Upper lobe of right lung (tissue), 1 donor: Measurements from ENCODE around the gene PIK3CB. TPM values are rescaled to one million over a fixed set of nuclear protein-coding genes. Genes with fewer than 3 reads are reported as not detected.

Experiments
- ATAC-seq: fragments of 200-7000 bp; cut with Tn5 transposase; one replicate; pipeline ENCODE4 v1.9.1; 2020; ENCODE audit warnings: mild to moderate bottlenecking, moderate library complexity
- DNase-seq: peaks from one replicate; pipeline ENCODE4 v3.0.0-alpha.2; 2020
- H3K27ac ChIP-seq: fragments of 200-600 bp; one replicate; pipeline ENCODE4 v1.8.0; 2022
- H3K27me3 ChIP-seq: fragments of 200-600 bp; one replicate; pipeline ENCODE4 v1.8.0; 2022; ENCODE audit warnings: mild to moderate bottlenecking
- H3K36me3 ChIP-seq: fragments of 200-600 bp; one replicate; pipeline ENCODE4 v1.8.0; 2022
- H3K4me1 ChIP-seq: fragments of 200-600 bp; one replicate; pipeline ENCODE4 v1.8.0; 2022
- H3K4me3 ChIP-seq: fragments of 200-600 bp; one replicate; pipeline ENCODE4 v1.8.0; 2022; ENCODE audit warnings: mild to moderate bottlenecking
- H3K9me3 ChIP-seq: fragments of 200-600 bp; one replicate; pipeline ENCODE4 v1.8.0; 2022
- intact Hi-C: fragments of 100-400 bp; cut with DNase I; formaldehyde crosslinking; loops from one replicate; pipeline ENCODE4 v1.11.0; 2022
- long read RNA-seq: library from polyadenylated mRNA; unstranded; transcript quantifications from one replicate; pipeline ENCODE4 v2.0.0, GENCODE V29; 2021
- total RNA-seq: library from RNA; stranded (reverse); fragmentation: NEBNext Ultra II Directional; extraction: Animal tissue kit (Norgen Biotek cat#: 25700); gene quantifications from one replicate; pipeline ENCODE4 v1.2.1, GENCODE V29; 2021
- TF ChIP-seq, protein P1 (sequence below): fragments of 200-600 bp; IDR thresholded peaks from one replicate; pipeline ENCODE4 v1.8.0; 2022; ENCODE audit warnings: antibody characterized with exemption
- donor health status: DM: no; HTN: yes; CAD: no; lungs with severe emphysema.

PIK3CB gene
- 37.4 TPM for total RNA-seq
- long read RNA-seq, full-length matches to known transcripts: 2 of 53 reads
- long read RNA-seq, partial matches to known transcripts: 34 of 53 reads
- long read RNA-seq, other reads (novel, unspliced or antisense): 17 of 53 reads

DNA sequence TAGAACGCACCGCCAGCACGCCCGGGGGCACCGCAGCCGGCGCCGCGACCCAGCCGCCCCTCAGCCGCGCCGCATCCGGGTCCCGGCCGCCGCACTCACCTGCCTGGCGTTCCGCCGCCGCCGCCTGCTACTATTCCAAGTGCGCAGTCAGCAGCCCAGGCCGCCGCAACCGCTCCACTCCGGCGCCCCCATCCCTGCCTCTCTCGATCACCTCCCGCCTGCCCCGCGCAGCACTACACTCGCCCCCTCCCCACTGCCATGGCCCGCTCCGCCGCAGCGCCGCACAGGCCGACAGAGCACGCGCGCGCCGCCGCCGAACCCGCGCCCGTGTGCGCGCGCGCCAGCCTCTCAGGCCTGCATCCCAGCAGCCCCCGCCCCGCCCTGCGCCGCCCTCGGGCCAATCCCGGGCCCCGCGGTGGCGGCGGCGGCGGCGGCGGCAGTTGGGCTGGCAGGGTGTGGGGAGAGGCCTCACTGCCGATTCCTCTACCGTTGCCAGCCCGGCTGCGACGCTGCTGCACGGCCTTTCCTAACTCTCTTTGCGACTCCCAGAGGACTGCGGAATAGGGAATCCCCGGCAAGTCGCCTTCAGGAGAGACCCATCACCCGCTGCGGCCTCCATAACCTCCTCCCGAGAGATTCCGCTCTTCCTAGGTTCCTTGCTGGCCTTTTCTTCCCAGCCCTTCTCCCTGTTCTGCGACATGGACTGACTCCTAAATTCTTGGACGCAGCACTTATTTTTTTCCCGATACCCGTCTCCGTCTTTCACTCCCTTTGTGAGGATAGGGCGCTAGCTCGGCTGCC, at the start of gene PIK3CB:
Gene PIK3CB (minus strand): TSS at position 333 of the 801 bp plus-strand sequence. CDS start 75,585 bp downstream, outside the sequence.
- ATAC-seq (peak; percentile 98), DNase-seq (peak; percentile 97)
- Histone ChIP-seq H3K27me3 (no peaks in the 10 kb centered on the region), H3K27ac (peak within 1 kb of the TSS; percentile 92), H3K9me3 (no peaks in the 10 kb centered on the region), H3K4me1 (peaks cover 12% of the 10 kb centered on the region), H3K36me3 (no peaks in the 10 kb centered on the region), H3K4me3 (peak within 1 kb of the TSS; percentile 90)
- TF ChIP-seq, protein P1, sequence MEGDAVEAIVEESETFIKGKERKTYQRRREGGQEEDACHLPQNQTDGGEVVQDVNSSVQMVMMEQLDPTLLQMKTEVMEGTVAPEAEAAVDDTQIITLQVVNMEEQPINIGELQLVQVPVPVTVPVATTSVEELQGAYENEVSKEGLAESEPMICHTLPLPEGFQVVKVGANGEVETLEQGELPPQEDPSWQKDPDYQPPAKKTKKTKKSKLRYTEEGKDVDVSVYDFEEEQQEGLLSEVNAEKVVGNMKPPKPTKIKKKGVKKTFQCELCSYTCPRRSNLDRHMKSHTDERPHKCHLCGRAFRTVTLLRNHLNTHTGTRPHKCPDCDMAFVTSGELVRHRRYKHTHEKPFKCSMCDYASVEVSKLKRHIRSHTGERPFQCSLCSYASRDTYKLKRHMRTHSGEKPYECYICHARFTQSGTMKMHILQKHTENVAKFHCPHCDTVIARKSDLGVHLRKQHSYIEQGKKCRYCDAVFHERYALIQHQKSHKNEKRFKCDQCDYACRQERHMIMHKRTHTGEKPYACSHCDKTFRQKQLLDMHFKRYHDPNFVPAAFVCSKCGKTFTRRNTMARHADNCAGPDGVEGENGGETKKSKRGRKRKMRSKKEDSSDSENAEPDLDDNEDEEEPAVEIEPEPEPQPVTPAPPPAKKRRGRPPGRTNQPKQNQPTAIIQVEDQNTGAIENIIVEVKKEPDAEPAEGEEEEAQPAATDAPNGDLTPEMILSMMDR: no peak
- intact Hi-C loops: no loop called here

DNA sequence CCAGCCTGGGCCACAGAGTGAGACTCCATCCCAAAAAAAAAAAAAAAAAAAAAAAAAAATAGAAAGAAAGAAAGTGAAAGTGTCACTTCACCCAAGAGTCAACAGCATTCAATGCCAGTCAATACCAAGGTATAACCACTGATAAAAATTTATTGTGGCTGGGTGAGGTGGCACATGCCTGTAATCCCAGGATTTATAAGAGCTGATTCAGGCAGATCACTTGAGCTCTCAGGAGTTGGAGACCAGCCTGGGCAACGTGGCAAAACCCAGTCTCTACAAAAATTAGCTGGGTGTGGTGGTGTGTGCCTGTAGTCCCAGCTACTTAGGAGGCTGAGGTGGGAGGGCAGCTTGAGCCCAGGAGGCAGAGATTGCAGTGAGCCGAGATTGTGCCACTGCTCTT, 46.5 kb upstream of the PIK3CB start:
- DNase-seq: no peak
- Histone ChIP-seq H3K9me3 (no peaks in the 10 kb centered on the region), H3K4me1 (no peaks in the 10 kb centered on the region), H3K36me3 (no peaks in the 10 kb centered on the region), H3K27ac (no peak overlapping the region), H3K27me3 (no peaks in the 10 kb centered on the region), H3K4me3 (no peak overlapping the region)
- ATAC-seq: no peak
- TF ChIP-seq, protein P1: no peak
- intact Hi-C loops: no loop called here

DNA sequence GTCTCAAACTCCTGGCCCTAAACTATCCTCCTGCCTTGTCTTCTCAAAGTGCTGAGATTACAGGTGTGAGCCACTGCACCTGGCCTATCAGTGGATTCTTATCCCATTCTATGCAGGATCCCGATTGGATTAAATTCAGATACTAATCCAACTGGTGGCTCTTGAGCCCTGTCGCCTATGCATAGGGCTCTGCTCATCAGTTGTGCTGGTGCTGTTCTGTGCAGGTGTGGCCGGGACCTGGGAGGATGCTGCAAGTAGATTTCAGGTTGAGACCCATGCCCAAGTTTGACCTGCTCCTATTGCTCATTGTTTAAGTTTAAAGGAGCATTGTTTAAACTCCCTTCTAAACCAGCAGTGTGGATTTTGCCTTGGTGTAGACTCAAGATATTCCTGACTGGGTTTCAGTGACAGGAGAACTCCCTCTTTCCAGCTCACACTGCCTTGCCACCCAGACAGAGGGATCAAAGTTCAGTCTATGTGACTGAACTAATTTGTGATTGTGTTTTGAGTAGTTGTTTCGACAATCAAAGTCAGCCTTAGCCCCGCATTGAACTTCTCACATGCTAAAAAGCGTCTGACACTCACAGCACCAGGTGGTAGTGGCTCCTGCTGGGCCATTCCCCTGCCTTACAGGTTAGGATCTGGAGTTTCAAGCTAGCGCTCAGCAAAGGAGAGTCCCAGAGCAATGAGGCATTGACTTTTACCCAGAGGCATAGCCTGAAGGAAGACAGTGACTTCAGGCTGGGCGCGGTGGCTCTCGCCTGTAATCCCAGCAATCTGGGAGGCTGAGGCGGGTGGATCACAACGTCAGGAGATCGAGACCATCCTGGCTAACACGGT, 45.0 kb upstream of the PIK3CB start:
- TF ChIP-seq, protein P1: no peak
- no peak overlapping the region for H3K4me3 ChIP-seq
- H3K27ac ChIP-seq: no peak overlapping the region
- intact Hi-C loops: no loop called here
- DNase-seq (no peak), ATAC-seq (no peak)
- no peaks in the 10 kb centered on the region for H3K36me3 ChIP-seq
- no peaks in the 10 kb centered on the region for H3K9me3 ChIP-seq
- no peaks in the 10 kb centered on the region for H3K27me3 ChIP-seq
- no peaks in the 10 kb centered on the region for H3K4me1 ChIP-seq

DNA sequence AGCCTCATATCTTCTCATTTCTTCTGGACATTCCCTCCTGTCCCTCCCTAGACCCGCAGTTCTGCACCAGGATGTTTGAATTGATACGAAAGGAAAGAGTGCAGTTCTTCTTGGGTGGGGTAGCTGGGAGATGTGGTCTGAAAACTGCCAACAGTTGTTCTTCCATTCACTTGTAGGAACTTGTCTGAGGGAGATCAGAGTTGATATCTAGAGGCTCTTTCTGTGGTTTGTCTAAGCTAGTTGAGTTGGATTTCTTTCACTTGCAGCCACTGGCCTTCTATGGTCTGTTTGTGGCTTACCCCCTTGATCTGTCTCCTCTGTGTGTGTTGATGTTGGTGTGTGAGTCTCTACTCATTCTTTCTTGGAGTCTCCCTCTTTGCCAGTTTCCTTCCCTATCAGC, 42.5 kb upstream of the PIK3CB start:
- H3K27me3 ChIP-seq: no peaks in the 10 kb centered on the region
- DNase-seq (no peak), ATAC-seq (no peak)
- intact Hi-C loops: no loop called here
- no peaks in the 10 kb centered on the region for H3K9me3 ChIP-seq
- TF ChIP-seq, protein P1: no peak
- H3K27ac ChIP-seq: no peak overlapping the region
- no peaks in the 10 kb centered on the region for H3K4me1 ChIP-seq
- no peak overlapping the region for H3K4me3 ChIP-seq
- no peaks in the 10 kb centered on the region for H3K36me3 ChIP-seq

DNA sequence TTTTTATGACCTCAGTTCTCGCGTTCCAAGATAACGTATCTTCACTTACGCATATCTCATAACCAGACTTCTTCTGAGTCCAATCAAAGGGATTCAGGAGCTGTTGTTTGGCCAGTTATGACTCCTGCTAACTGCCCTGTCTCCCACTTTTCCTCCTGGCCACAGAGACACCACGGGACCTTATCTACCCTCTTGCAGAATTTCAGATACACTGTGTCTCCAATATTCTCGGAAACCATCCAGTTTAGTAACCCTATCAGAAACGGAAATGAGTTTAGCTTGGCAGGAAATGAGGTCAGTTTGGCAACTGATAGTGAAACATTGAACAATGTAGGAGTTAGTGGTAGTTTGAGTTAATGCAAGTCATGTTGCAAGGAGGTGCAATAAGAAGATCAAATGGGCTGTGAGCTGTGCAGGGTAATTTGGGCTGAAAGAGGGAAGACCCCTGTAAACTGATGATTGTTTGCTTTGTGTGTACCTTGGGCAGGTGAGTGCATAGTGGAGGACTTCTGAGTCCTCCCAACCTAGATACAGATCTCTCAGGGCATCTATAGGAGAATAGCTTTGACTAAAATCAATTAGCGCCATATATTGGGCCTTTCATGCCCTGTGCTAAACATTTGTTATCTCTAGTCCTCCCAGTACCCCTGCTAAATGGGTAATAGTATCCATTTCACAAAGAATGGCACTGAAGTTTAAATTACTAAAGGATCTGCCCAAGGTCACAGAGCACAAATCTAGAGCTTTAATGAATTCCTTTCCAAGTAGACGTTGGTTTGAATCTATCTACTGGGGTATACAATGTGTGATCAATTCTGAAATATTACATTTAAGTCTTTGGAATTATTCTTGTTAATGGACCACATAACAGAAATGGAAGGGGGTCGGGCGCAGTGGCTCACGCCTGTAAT, 41.3 kb upstream of the PIK3CB start:
- DNase-seq (no peak), ATAC-seq (peak; percentile 87)
- H3K9me3 ChIP-seq: no peaks in the 10 kb centered on the region
- no peak overlapping the region for H3K27ac ChIP-seq
- H3K36me3 ChIP-seq: no peaks in the 10 kb centered on the region
- TF ChIP-seq, protein P1: no peak
- no peaks in the 10 kb centered on the region for H3K27me3 ChIP-seq
- intact Hi-C loops: no loop called here
- no peaks in the 10 kb centered on the region for H3K4me1 ChIP-seq
- no peak overlapping the region for H3K4me3 ChIP-seq
